AG04449 (cell line): ENCODE results near the gene CACNA1E.
"Not testable (repeated sequence)": the region's sequence is repeated elsewhere in the genome, so short reads cannot be mapped to it uniquely, and the experiment has no call there.

Experiments used
- CTCF ChIA-PET: fragments of 350-600 bp; formaldehyde crosslinking; extraction: SDS; loops from one replicate; lab custom pipeline; 2021; ENCODE audit warnings: antibody characterized with exemption; lab: Yijun Ruan, JAX
- POLR2A ChIA-PET: fragments of 400-600, 350-600 bp; formaldehyde crosslinking; extraction: SDS; loops from one replicate; lab custom pipeline; 2020; ENCODE audit warnings: antibody characterized with exemption, inconsistent platforms; lab: Yijun Ruan, JAX
- DNase-seq: peaks from one replicate; pipeline ENCODE4 v3.0.0-alpha.2; 2010; ENCODE audit warnings: low read depth, low spot score
- H3K4me3 ChIP-seq: 2 replicates; pipeline ENCODE4 v1.5.1; 2011; ENCODE audit warnings: low read depth, mild to moderate bottlenecking, control low read depth, low read length
- CTCF ChIP-seq: IDR thresholded peaks from one replicate; pipeline ENCODE4 v1.5.1; 2011; ENCODE audit warnings: mild to moderate bottlenecking, moderate library complexity, low read length, control low read depth, inconsistent platforms; ENCODE audit not compliant: insufficient read depth; ENCODE audit errors: missing control alignments

The CACNA1E gene

DNA sequence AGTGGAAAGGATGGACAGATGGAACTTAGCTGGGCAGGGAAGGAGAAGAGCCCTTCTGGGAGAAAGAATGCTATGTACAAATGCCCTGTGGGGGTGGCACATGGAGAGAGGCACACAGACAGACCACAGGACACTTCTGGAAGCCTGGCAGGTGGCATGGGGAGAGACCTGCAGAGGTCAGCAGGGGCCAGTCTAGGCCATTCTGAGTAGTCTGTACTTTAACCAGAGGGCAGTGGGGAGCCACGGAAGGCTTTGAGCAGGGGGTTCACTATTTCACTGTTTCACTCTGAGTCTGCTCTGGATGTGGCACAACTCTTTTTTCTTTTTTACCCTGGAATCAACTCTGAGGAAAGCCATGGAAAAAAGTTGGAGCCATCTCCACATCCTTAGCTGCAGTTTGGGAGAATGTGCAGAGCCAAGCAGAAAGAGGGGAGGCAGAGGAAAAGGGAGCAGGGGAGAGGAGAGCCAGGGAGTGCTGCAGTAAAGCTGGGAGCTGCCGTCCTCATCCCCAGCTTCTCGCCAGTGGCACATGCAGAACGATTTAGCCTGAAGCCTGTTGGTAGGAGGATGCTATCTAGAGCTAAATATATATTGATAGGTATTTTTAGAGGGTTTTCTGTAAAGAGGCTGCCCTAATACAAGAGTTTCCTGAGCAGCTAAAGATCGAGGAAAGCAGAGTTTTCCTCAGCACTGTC is 34.0 kb downstream of the CACNA1E start:
- H3K4me3 ChIP-seq: no peak overlapping the region
- ChIA-PET POLR2A (no interaction called here), CTCF (no interaction called here)
- no peak for DNase-seq
- no peak for TF ChIP-seq CTCF

- ChIA-PET CTCF (no interaction called here), POLR2A (no interaction called here)
- H3K4me3 ChIP-seq: no peak overlapping the region
- no peak for DNase-seq
- TF ChIP-seq CTCF: no peak
These were observed 34.8 kb downstream of the CACNA1E start for GRCh38 chr1:181518152-181518551.

DNA sequence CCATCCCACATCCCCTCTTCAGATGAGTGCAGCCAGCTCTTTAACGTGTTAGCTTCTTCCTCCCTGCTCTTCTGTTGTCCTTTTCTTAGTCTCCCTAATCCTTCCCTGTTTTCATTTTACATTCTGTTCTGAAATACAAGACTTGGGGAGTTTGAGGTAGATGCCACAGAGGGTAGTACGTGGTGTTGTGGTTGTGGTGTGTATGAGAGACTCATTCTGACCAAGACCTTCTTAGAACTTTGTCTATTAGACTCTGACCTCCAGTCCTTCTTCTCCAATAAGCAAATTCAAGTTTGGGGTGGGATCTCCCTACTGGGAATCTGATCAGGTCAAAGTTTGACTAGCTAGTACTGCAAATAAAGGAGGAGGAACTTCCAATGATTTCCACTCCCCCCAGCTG is 39.5 kb downstream of the CACNA1E start:
- CTCF ChIA-PET: no interaction called here
- DNase-seq: no peak

DNA sequence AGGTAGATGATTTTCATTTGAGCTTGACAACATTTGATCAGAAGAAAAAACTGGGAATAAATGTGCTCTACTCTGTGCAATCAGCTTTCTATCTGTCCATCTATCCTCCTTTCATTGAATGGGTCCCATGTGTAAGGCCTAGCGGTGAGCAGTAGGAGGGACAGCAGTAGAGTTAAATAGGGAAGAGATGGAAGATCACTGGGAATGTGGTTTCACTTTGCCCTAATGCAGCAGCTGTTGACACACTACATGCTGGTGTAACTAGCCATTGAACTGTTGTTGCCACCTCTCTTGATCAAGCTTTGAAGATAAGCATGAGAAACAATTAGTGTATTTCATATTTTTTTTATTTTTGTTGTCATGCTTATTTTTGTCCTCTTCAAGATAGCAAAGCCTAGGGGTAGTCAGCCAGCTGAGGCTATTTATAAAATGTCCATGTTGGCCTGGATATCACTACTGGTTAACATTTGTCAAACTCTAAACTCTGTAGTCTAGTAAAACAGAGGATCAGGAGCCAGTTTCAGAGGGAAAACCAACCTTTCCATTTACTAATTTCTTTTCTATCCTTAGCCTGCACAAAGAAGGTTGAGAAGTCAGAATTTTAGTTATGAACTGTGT is 41.9 kb downstream of the CACNA1E start:
- H3K4me3 ChIP-seq: no peak overlapping the region
- no peak for DNase-seq
- ChIA-PET POLR2A (no interaction called here), CTCF (no interaction called here)
- TF ChIP-seq CTCF: no peak

More for the DNA sequence above, 39.5 kb downstream of the CACNA1E start:
- no peak overlapping the region for H3K4me3 ChIP-seq
- no peak for TF ChIP-seq CTCF
- POLR2A ChIA-PET: no interaction called here

GRCh38 chr1:181528241-181528640 is 44.9 kb downstream of the CACNA1E start:
- POLR2A ChIA-PET, DNase-seq, H3K4me3 ChIP-seq, CTCF ChIA-PET: not testable (repeated sequence)

GRCh38 chr1:181531441-181531840 is 48.1 kb downstream of the CACNA1E start:
- CTCF ChIA-PET: no interaction called here
- no peak for DNase-seq
- POLR2A ChIA-PET: no interaction called here
- no peak overlapping the region for H3K4me3 ChIP-seq
- TF ChIP-seq CTCF: no peak

- DNase-seq: no peak
- TF ChIP-seq CTCF: no peak
- ChIA-PET POLR2A (no interaction called here), CTCF (no interaction called here)
- H3K4me3 ChIP-seq: no peak overlapping the region
These were observed 48.8 kb downstream of the CACNA1E start for GRCh38 chr1:181531951-181532600.
